IMR-90 (cell line): ENCODE measurements around the gene TMC4. TPM values are rescaled to one million over a fixed set of nuclear protein-coding genes. Genes with fewer than 3 reads are reported as not detected.

ENCODE experiments used
- ATAC-seq: fragments of 200-7000 bp; cut with Tn5 transposase; 2 replicates; pipeline ENCODE4 v1.9.1; 2020; ENCODE audit warnings: low read depth, mild to moderate bottlenecking, moderate library complexity
- BruUV-seq: library from RNA; stranded (reverse); fragments of 400-500 nt; replicated peaks from 2 replicates; lab custom pipeline; 2021; lab: Mats Ljungman, UMichigan
- CTCF ChIA-PET: fragments of 300-600 bp; formaldehyde crosslinking; extraction: SDS; loops from one replicate; lab custom pipeline; 2021; ENCODE audit warnings: antibody characterized with exemption; lab: Yijun Ruan, JAX
- POLR2A ChIA-PET: fragments of 300-600 bp; sonication (Branson Sonifier 250); formaldehyde crosslinking; loops from one replicate; lab custom pipeline; 2022; ENCODE audit warnings: antibody characterized with exemption; ENCODE audit not compliant: unreplicated experiment; lab: Charles Lee
- DNase-seq: peaks from one replicate; pipeline ENCODE4 v3.0.0; 2013
- H2AFZ ChIP-seq: replicated peaks from 2 replicates; pipeline ENCODE3; 2013; ENCODE audit warnings: low read length, mild to moderate bottlenecking; ENCODE audit not compliant: poor library complexity
- H2AK5ac ChIP-seq: 2 replicates; pipeline ENCODE4 v1.6.1; 2013; ENCODE audit warnings: low read depth, low read length, inconsistent platforms
- H2AK9ac ChIP-seq: replicated peaks from 2 replicates; pipeline ENCODE3; 2013; ENCODE audit warnings: mild to moderate bottlenecking, low read depth, low read length, moderate library complexity; ENCODE audit not compliant: poor library complexity
- H2BK120ac ChIP-seq: 2 replicates; pipeline ENCODE4 v1.6.1; 2013; ENCODE audit warnings: low read depth, low read length, inconsistent platforms
- H2BK15ac ChIP-seq: 3 replicates; pipeline ENCODE4 v1.6.1; 2013; ENCODE audit warnings: low read depth, low read length, inconsistent platforms
- H2BK20ac ChIP-seq: 2 replicates; pipeline ENCODE4 v1.6.1; 2013; ENCODE audit warnings: low read depth, mild to moderate bottlenecking, inconsistent platforms, low read length, moderate library complexity
- H2BK5ac ChIP-seq: 2 replicates; pipeline ENCODE4 v1.6.1; 2013; ENCODE audit warnings: mild to moderate bottlenecking, low read depth, low read length, inconsistent platforms; ENCODE audit not compliant: poor library complexity, severe bottlenecking
- H3K14ac ChIP-seq: replicated peaks from 2 replicates; pipeline ENCODE4 v1.6.1; 2013; ENCODE audit warnings: low read depth, low read length, inconsistent platforms
- H3K18ac ChIP-seq: 2 replicates; pipeline ENCODE4 v1.6.1; 2013; ENCODE audit warnings: low read depth, low read length, control low read depth
- H3K23ac ChIP-seq: 2 replicates; pipeline ENCODE4 v1.6.1; 2013; ENCODE audit warnings: low read depth, low read length, inconsistent platforms
- H3K27ac ChIP-seq: 2 replicates; pipeline ENCODE4 v1.5.1; 2013; ENCODE audit warnings: mild to moderate bottlenecking, control low read depth, low read length; ENCODE audit not compliant: insufficient read depth
- H3K27me3 ChIP-seq: 2 replicates; pipeline ENCODE4 v1.6.1; 2013; ENCODE audit warnings: low read length; ENCODE audit not compliant: control insufficient read depth, insufficient read depth
- H3K36me3 ChIP-seq: 2 replicates; pipeline ENCODE4 v1.6.1; 2013; ENCODE audit warnings: low read length, mixed read lengths; ENCODE audit not compliant: control insufficient read depth, insufficient read depth
- H3K4ac ChIP-seq: 2 replicates; pipeline ENCODE4 v1.6.1; 2013; ENCODE audit warnings: low read depth, low read length, inconsistent platforms
- H3K4me1 ChIP-seq: 2 replicates; pipeline ENCODE4 v1.6.1; 2013; ENCODE audit warnings: low read length, mixed read lengths; ENCODE audit not compliant: control insufficient read depth, insufficient read depth
- H3K4me2 ChIP-seq: 2 replicates; pipeline ENCODE4 v1.6.1; 2013; ENCODE audit warnings: low read depth, mild to moderate bottlenecking, control low read depth, low read length, moderate library complexity
- H3K4me3 ChIP-seq: 2 replicates; pipeline ENCODE4 v1.5.1; 2013; ENCODE audit warnings: low read depth, mild to moderate bottlenecking, control low read depth, low read length, moderate library complexity; ENCODE audit not compliant: insufficient read depth
- H3K56ac ChIP-seq: 2 replicates; pipeline ENCODE4 v1.6.1; 2013; ENCODE audit warnings: low read length, inconsistent platforms; ENCODE audit not compliant: insufficient read depth; ENCODE audit errors: extremely low read depth
- H3K79me1 ChIP-seq, 2 experiments: 2 replicates each; pipeline ENCODE4 v1.6.1; 2013; ENCODE audit warnings: low read length in 2 of 2, inconsistent platforms in 1 of 2, low read depth in 1 of 2
- H3K9ac ChIP-seq: 2 replicates; pipeline ENCODE4 v1.6.1; 2013; ENCODE audit warnings: low read depth, low read length, control low read depth
- H3K9me1 ChIP-seq: 2 replicates; pipeline ENCODE4 v1.6.1; 2013; ENCODE audit warnings: low read length, inconsistent platforms; ENCODE audit not compliant: insufficient read depth
- H3K9me3 ChIP-seq: 2 replicates; pipeline ENCODE4 v1.6.1; 2013; ENCODE audit warnings: low read length; ENCODE audit not compliant: control insufficient read depth, insufficient read depth
- H4K20me1 ChIP-seq: 2 replicates; pipeline ENCODE4 v1.6.1; 2013; ENCODE audit warnings: low read length, inconsistent platforms; ENCODE audit not compliant: insufficient read depth
- H4K5ac ChIP-seq: 2 replicates; pipeline ENCODE4 v1.6.1; 2013; ENCODE audit warnings: mild to moderate bottlenecking, low read depth, low read length, control low read depth
- H4K8ac ChIP-seq, 2 experiments: 2 replicates each; pipeline ENCODE4 v1.6.1; 2013; ENCODE audit warnings: low read depth in 2 of 2, low read length in 2 of 2, control low read depth in 1 of 2, inconsistent platforms in 1 of 2
- H4K91ac ChIP-seq: 2 replicates; pipeline ENCODE4 v1.6.1; 2013; ENCODE audit warnings: low read depth, low read length, inconsistent platforms; ENCODE audit not compliant: insufficient read depth
- BHLHE40 ChIP-seq: fragments of 150-350 bp; IDR thresholded peaks from 2 replicates; pipeline ENCODE4 v1.6.1; 2016; ENCODE audit warnings: mild to moderate bottlenecking, low read depth, low read length
- MXI1 ChIP-seq: IDR thresholded peaks from 2 replicates; pipeline ENCODE4 v1.6.1; 2012; ENCODE audit warnings: low read depth, mild to moderate bottlenecking, low read length, moderate library complexity, borderline replicate concordance
- WGBS, 2 experiments: methylation state at CpG; one replicate each; pipeline versions ENCODE4 v1.1.5 to v1.1.7; 2013; ENCODE audit warnings: missing lambda C conversion rate in 2 of 2; ENCODE audit not compliant: insufficient read length in 1 of 2; ENCODE audit errors: extremely low coverage in 2 of 2; 5-methylcytosine and 5-hydroxymethylcytosine counted together
- dilution Hi-C: fragments of 300-500 bp; cut with HindIII; formaldehyde crosslinking; loops from one replicate; pipeline ENCODE4 v1.14.3; 2018; ENCODE audit warnings: low sequenced_read_pairs; ENCODE audit not compliant: unreplicated experiment
- in situ Hi-C: fragments of 300-500 bp; cut with MboI; formaldehyde crosslinking; loops from 3 replicates; pipeline ENCODE4 v1.14.3; 2019; ENCODE audit warnings: low sequenced_read_pairs, inconsistent platforms, mixed read lengths
- intact Hi-C: fragments of 100-400 bp; cut with micrococcal nuclease; formaldehyde crosslinking; loops from 2 replicates; pipeline ENCODE4 v1.10.0; 2022
- polyA plus RNA-seq, 3 experiments: library from polyadenylated mRNA; depleted of rRNA; stranded (reverse); fragments of >200 nt; gene quantifications; 2 replicates each; pipeline ENCODE4 v1.2.3, GENCODE V29; 2012; ENCODE audit warnings: low replicate concordance in 1 of 3
- total RNA-seq: library from RNA; depleted of rRNA; stranded (reverse); fragments of >200 nt; gene quantifications from 2 replicates; pipeline ENCODE4 v1.2.3, GENCODE V29; 2012

The TMC4 gene
- total and polyA plus RNA-seq, 2 of the 4 experiments (the other 2 are of a cell fraction) = 0.72 to 1.1 TPM

DNA sequence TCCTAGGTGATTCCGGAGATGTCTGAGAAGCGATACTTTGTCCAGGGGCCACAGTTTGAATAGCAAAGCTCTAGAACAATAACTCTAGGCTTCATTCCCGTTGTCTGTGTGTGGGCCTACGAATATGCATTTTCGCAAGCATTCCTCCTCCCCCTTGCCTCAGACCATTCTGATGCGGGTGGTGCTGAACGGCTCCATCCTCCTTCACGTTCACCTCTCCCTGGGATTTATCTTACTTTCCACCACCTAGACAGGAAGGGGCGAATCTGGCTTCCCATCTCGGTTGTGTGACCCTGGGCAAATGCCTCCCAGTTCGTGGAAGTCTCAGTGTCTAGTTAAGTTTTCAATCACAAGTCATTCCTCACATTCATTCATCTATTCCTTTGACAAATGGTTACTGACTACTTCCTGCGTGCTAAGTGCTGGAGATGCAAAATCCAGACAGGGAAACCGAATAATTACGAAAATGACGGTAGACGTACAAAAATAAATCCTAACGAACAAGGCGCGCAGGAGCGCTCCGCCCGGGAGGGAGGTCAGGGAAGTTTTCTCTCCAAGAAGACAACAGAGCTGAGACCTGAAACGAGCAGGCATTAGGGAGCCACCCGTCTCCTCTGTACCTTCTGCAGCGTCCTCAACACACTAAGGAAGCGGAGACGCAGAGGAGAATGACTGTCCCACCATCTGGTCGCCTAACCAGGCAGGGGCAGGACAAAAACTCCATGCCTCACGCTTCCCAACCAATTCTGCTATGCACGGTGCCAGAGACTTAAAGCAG lies 36.7 kb downstream of the TMC4 start:
- Histone ChIP-seq H3K18ac (no peak overlapping the region), H4K20me1 (peaks cover 32% of the 10 kb centered on the region), H2AK5ac (no peak overlapping the region), H3K4me1 (peaks cover 10% of the 10 kb centered on the region), H2BK5ac (no peak overlapping the region), H2AFZ (peak overlapping the region; percentile 90), H2BK120ac (no peak overlapping the region), H3K27ac (no peak overlapping the region; the same call in 1 of the 2 replicates), H3K9me3 (no peaks in the 10 kb centered on the region), H4K5ac (no peak overlapping the region), H3K14ac (peak overlapping the region; percentile 1; the same call in 1 of the 2 replicates), H3K9me1 (peaks cover 16% of the 10 kb centered on the region), H2AK9ac (peak overlapping the region; percentile 78), H3K4ac (no peak overlapping the region), H3K9ac (peak overlapping the region; percentile 38; the same call in 1 of the 2 replicates), H2BK20ac (no peak overlapping the region), H3K4me2 (peak overlapping the region; percentile 80), H4K91ac (no peak overlapping the region), H3K36me3 (peaks cover 14% of the 10 kb centered on the region; the same call in 1 of the 2 replicates), H4K8ac (0 out of 4 replicates have a peak overlapping the region, but pooled peaks of 1 of the 2 experiments have one; percentile 6), H2BK15ac (no peak overlapping the region), H3K4me3 (peak overlapping the region; percentile 49), H3K79me1 (peaks cover 0 to 29% of the 10 kb centered on the region in 2 experiments; a peak in 2 of 4 replicates), H3K27me3 (no peaks in the 10 kb centered on the region), H3K23ac (peak overlapping the region; percentile 45), H3K56ac (no peak overlapping the region)
- intact Hi-C loops = loop anchor here (2.0 kb wide), 1 partner anchor 21 kb away; the partner anchor contains the start of genes PRPF31 and TFPT
- dilution Hi-C loops = no loop called here
- WGBS, 2 experiments = 7% methylated on average over 3 of the region's 30 CpGs; no CpG with 5 or more reads in 1 of the 2 experiments
- TF ChIP-seq BHLHE40 (no peak), MXI1 (0 out of 2 replicates have a peak, but pooled peaks have one; percentile 49)
- no TSS peak for BruUV-seq
- ATAC-seq (no peak), DNase-seq (peak; percentile 16)
- in situ Hi-C loops = loop anchor here (25.0 kb wide), 1 partner anchor 1526 kb away; the partner anchor contains the start of gene U2AF2
- POLR2A ChIA-PET = interaction anchor here (1.0 to 1.8 kb wide), 3 partner anchors 22 to 65 kb away, joined by 3 to 5 read pairs (median 5); partner anchors contain the start of genes LENG1 and RPS9
- CTCF ChIA-PET = interaction anchor here (0.6 kb wide), 1 partner anchor 1517 kb away, joined by 3 read pairs; no protein-coding TSS in a partner anchor
